PC-3 (cell line): ENCODE results near the gene ZNF182. TPM values are rescaled to one million over a fixed set of nuclear protein-coding genes. Genes with fewer than 3 reads are reported as not detected.
A peak's percentile ranks its signal among the peaks of the same experiment; 100 is the strongest.

ENCODE experiments used
- ATAC-seq: fragments of 200-7000 bp; cut with Tn5 transposase; 2 replicates; pipeline ENCODE4 v1.9.1; 2020; ENCODE audit warnings: mild to moderate bottlenecking, moderate library complexity
- BruUV-seq: library from RNA; stranded (reverse); fragments of 400-500 nt; replicated peaks from 2 replicates; lab custom pipeline; 2021; lab: Mats Ljungman, UMichigan
- CTCF ChIA-PET: fragments of 300-600 bp; sonication (Branson Sonifier 250); formaldehyde crosslinking; loops from one replicate; lab custom pipeline; 2022; ENCODE audit warnings: antibody characterized with exemption; lab: Charles Lee
- POLR2A ChIA-PET: fragments of 300-600 bp; sonication (Branson Sonifier 250); formaldehyde crosslinking; loops from one replicate; lab custom pipeline; 2022; ENCODE audit warnings: antibody characterized with exemption; ENCODE audit not compliant: unreplicated experiment; lab: Charles Lee
- DNase-seq: peaks from one replicate; pipeline ENCODE4 v3.0.0-alpha.2; 2015
- H2AFZ ChIP-seq: fragments of 300-600 bp; sonication (generic); 2 replicates; pipeline ENCODE4 v1.6.0; 2016; ENCODE audit warnings: antibody characterized with exemption, low read length
- H3F3A ChIP-seq: fragments of 300-600 bp; sonication (generic); one replicate; pipeline ENCODE4 v1.6.0; 2017; ENCODE audit warnings: antibody characterized with exemption, low read length, control low read depth, mild to moderate bottlenecking; ENCODE audit not compliant: unreplicated experiment
- H3K27ac ChIP-seq: fragments of 300-600 bp; sonication (generic); 2 replicates; pipeline ENCODE4 v1.5.1; 2016; ENCODE audit warnings: mild to moderate bottlenecking, low read length
- H3K27me3 ChIP-seq: fragments of 300-600 bp; sonication (generic); 2 replicates; pipeline ENCODE4 v1.6.1; 2016; ENCODE audit warnings: low read length, mixed read lengths
- H3K36me3 ChIP-seq: fragments of 300-600 bp; sonication (generic); 2 replicates; pipeline ENCODE4 v1.6.1; 2016; ENCODE audit warnings: low read depth, mixed run types, low read length, mixed read lengths
- H3K4me1 ChIP-seq: fragments of 300-600 bp; sonication (generic); 2 replicates; pipeline ENCODE4 v1.5.1; 2016; ENCODE audit warnings: low read length; ENCODE audit not compliant: insufficient read depth
- H3K4me2 ChIP-seq: fragments of 300-600 bp; sonication (generic); 2 replicates; pipeline ENCODE4 v1.6.0; 2016; ENCODE audit warnings: low read length
- H3K4me3 ChIP-seq: fragments of 300-600 bp; sonication (generic); 2 replicates; pipeline ENCODE4 v1.5.1; 2016; ENCODE audit warnings: mild to moderate bottlenecking, low read length, mixed read lengths
- H3K79me2 ChIP-seq: fragments of 300-600 bp; sonication (generic); 2 replicates; pipeline ENCODE4 v1.6.1; 2017; ENCODE audit warnings: low read length, mixed read lengths
- H3K9ac ChIP-seq: fragments of 300-600 bp; sonication (generic); 2 replicates; pipeline ENCODE4 v1.6.0; 2016; ENCODE audit warnings: mild to moderate bottlenecking, low read length
- H3K9me2 ChIP-seq: fragments of 300-600 bp; sonication (generic); replicated peaks from 2 replicates; pipeline ENCODE4 v1.6.1; 2016; ENCODE audit warnings: mixed run types, low read length, mixed read lengths
- H3K9me3 ChIP-seq: fragments of 300-600 bp; sonication (generic); 2 replicates; pipeline ENCODE4 v1.6.1; 2016; ENCODE audit warnings: low read length, mixed read lengths
- H4K20me1 ChIP-seq: fragments of 300-600 bp; sonication (generic); 2 replicates; pipeline ENCODE4 v1.6.1; 2016; ENCODE audit warnings: low read length, mixed read lengths
- CTCF ChIP-seq: fragments of 300-600 bp; sonication (generic); conservative IDR thresholded peaks from 2 replicates; pipeline ENCODE4 v1.5.1; 2017; ENCODE audit warnings: antibody characterized with exemption, low read depth, mild to moderate bottlenecking, low read length
- EZH2 ChIP-seq: fragments of 300-600 bp; sonication (generic); IDR thresholded peaks from one replicate; pipeline ENCODE4 v1.6.1; 2017; ENCODE audit warnings: antibody characterized with exemption, mild to moderate bottlenecking, low read length; ENCODE audit not compliant: unreplicated experiment
- EZH2phosphoT487 ChIP-seq: fragments of 300-600 bp; sonication (generic); IDR thresholded peaks from 2 replicates; pipeline ENCODE4 v1.6.1; 2018; ENCODE audit warnings: mild to moderate bottlenecking, antibody characterized with exemption, low read length, borderline replicate concordance
- intact Hi-C: fragments of 100-400 bp; cut with micrococcal nuclease; formaldehyde crosslinking; loops from 2 replicates; pipeline ENCODE4 v1.9.0; 2023
- total RNA-seq: library from RNA; depleted of rRNA; stranded (reverse); fragments of >200 nt; gene quantifications from 2 replicates; pipeline ENCODE4 v1.2.3, GENCODE V29; 2014

Gene ZNF182
- total RNA-seq, 1 experiment from 2014 or later: 1.2 TPM

- H3K4me2 ChIP-seq: no peak overlapping the region
- H2AFZ ChIP-seq: no peak overlapping the region
- BruUV-seq: no TSS peak
- no peak overlapping the region for H3K4me3 ChIP-seq
- H3F3A ChIP-seq: no peaks in the 10 kb centered on the region
- H3K36me3 ChIP-seq: no peaks in the 10 kb centered on the region
- ATAC-seq (no peak; the same call in 1 of the 2 replicates), DNase-seq (peak; percentile 46)
- no peaks in the 10 kb centered on the region for H4K20me1 ChIP-seq
- H3K9ac ChIP-seq: no peak overlapping the region
- no peak overlapping the region for H3K27ac ChIP-seq
- H3K9me3 ChIP-seq: no peaks in the 10 kb centered on the region
- H3K27me3 ChIP-seq: no peaks in the 10 kb centered on the region
- H3K4me1 ChIP-seq: no peaks in the 10 kb centered on the region; the same call in 1 of the 2 replicates
- intact Hi-C loops: no loop called here
- no peaks in the 10 kb centered on the region for H3K79me2 ChIP-seq
- CTCF ChIA-PET: no interaction called here
- POLR2A ChIA-PET: no interaction called here
- no peak for TF ChIP-seq CTCF
- no peak for TF ChIP-seq EZH2phosphoT487
- no peak for TF ChIP-seq EZH2
- no peaks in the 10 kb centered on the region for H3K9me2 ChIP-seq
Measured at GRCh38 chrX:48045410-48046311, 41.9 kb upstream of the ZNF182 start.

GRCh38 chrX:48043056-48043455 lies 39.3 kb upstream of the ZNF182 start:
- intact Hi-C loops: no loop called here
- ATAC-seq: no peak

More at GRCh38 chrX:48043056-48043455, 39.3 kb upstream of the ZNF182 start:
- Histone ChIP-seq H3K79me2 (no peaks in the 10 kb centered on the region), H3K4me3 (no peak overlapping the region), H3K4me2 (no peak overlapping the region), H3K4me1 (no peaks in the 10 kb centered on the region; the same call in 1 of the 2 replicates), H3K27ac (no peak overlapping the region), H3K27me3 (no peaks in the 10 kb centered on the region), H3K9me3 (no peaks in the 10 kb centered on the region), H3K9ac (no peak overlapping the region), H3F3A (no peaks in the 10 kb centered on the region), H4K20me1 (no peaks in the 10 kb centered on the region), H3K36me3 (no peaks in the 10 kb centered on the region), H2AFZ (no peak overlapping the region), H3K9me2 (no peaks in the 10 kb centered on the region)
- ChIA-PET CTCF (no interaction called here), POLR2A (no interaction called here)
- TF ChIP-seq EZH2: no peak
- no peak for TF ChIP-seq CTCF
- no peak for TF ChIP-seq EZH2phosphoT487
- no peak for DNase-seq
- no TSS peak for BruUV-seq
